Measurements from ENCODE around the gene RACK1. TPM values are rescaled to one million over a fixed set of nuclear protein-coding genes. Genes with fewer than 3 reads are reported as not detected.
A peak's percentile ranks its signal among the peaks of the same experiment; 100 is the strongest.

Gene RACK1
- total RNA-seq, 1 donor from 2014 or later: 2,123 TPM

DNA sequence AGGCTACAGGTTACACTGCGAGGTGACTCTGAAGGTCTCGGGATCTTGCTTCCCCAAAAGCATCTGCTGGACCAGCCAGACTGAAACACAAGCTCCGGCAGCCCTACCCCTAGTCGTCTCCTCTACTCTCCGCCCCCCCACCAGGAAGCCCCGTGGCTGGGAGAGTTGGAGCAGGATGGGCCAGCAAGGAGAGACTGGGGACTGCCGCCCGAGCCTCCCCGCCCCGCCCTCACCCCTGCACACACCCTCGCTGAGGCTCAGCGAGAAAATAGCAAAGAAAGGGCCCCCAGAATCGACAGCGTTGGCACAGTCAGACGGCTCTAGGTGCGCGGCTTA, 40.0 kb downstream of the RACK1 start:
- H3K36me3 Mint-ChIP-seq (ENCODE audit: low read depth): peaks cover 2% of the 10 kb centered on the region
- peak overlapping the region; percentile 81 for H3K4me3 Mint-ChIP-seq (ENCODE audit: low read depth)
- H3K27me3 Mint-ChIP-seq (ENCODE audit: low read depth): peaks cover 32% of the 10 kb centered on the region
- intact Hi-C loops (cut with micrococcal nuclease): no loop called here
- H3K27ac Mint-ChIP-seq: peak overlapping the region; percentile 43
- no peaks in the 10 kb centered on the region for H3K9me3 Mint-ChIP-seq
- peaks cover 28% of the 10 kb centered on the region for H3K4me1 Mint-ChIP-seq (ENCODE audit: low read depth)
- no peak for DNase-seq (ENCODE audit: low spot score)

DNA sequence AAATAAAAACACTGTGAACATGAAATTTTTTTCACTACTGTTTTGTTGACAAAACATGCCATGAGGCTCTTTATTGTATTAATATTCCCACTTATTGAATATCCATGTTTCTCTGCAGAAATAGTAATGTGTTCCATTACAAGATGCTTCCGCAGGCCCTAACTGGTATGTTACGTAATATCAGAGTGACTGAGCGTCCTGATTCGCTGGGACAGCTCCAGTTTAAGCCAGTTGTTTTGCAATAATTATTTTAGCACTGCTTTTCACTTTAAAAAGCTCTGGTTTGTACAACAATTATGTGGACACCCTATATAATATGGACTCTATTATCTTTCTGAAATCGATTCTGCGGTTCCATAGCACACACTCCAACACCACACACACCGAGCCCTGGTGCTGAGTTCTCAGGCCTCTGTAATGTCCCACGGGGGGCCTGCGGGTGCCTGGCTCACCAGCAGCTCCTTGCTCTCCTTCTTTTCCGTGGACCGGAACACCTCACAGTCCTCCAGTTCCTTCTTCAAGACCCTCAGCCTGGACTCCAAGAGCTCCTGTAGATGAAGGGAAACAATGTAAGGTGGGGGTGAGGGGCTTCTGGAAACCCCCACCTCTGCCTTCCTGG, 40.5 kb downstream of the RACK1 start:
- intact Hi-C loops (cut with micrococcal nuclease): no loop called here
- H3K4me1 Mint-ChIP-seq (ENCODE audit: low read depth): peaks cover 26% of the 10 kb centered on the region
- no peak overlapping the region for H3K27ac Mint-ChIP-seq
- H3K36me3 Mint-ChIP-seq (ENCODE audit: low read depth): peaks cover 2% of the 10 kb centered on the region
- H3K9me3 Mint-ChIP-seq: no peaks in the 10 kb centered on the region
- H3K27me3 Mint-ChIP-seq (ENCODE audit: low read depth): peaks cover 32% of the 10 kb centered on the region
- DNase-seq (ENCODE audit: low spot score): no peak
- peak overlapping the region; percentile 81 for H3K4me3 Mint-ChIP-seq (ENCODE audit: low read depth)

DNA sequence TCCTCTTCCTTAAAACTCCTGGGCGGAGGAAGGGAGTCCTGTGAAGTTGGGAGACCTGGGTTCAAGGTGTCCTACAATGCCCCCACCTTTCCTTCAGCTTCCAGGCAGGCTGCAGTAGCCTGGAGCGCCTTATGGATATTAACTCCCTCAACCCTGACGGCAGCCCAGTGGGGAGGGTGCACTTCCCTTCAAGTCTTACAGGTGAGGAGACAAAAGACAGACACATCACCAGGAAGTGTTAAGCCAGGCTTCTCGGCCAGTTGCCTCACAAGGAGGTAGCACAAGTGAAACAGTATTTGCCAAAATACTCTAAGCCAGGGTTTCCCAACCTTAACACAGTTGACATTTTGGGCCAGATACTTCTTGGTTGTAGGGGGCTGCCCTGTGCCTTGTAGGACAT, 42.9 kb downstream of the RACK1 start:
- H3K27ac Mint-ChIP-seq: no peak overlapping the region
- intact Hi-C loops (cut with micrococcal nuclease): no loop called here
- peaks cover 21% of the 10 kb centered on the region for H3K27me3 Mint-ChIP-seq (ENCODE audit: low read depth)
- no peaks in the 10 kb centered on the region for H3K9me3 Mint-ChIP-seq
- H3K4me1 Mint-ChIP-seq (ENCODE audit: low read depth): peaks cover 8% of the 10 kb centered on the region
- H3K4me3 Mint-ChIP-seq (ENCODE audit: low read depth): no peak overlapping the region
- H3K36me3 Mint-ChIP-seq (ENCODE audit: low read depth): no peaks in the 10 kb centered on the region
- no peak for DNase-seq (ENCODE audit: low spot score)

DNA sequence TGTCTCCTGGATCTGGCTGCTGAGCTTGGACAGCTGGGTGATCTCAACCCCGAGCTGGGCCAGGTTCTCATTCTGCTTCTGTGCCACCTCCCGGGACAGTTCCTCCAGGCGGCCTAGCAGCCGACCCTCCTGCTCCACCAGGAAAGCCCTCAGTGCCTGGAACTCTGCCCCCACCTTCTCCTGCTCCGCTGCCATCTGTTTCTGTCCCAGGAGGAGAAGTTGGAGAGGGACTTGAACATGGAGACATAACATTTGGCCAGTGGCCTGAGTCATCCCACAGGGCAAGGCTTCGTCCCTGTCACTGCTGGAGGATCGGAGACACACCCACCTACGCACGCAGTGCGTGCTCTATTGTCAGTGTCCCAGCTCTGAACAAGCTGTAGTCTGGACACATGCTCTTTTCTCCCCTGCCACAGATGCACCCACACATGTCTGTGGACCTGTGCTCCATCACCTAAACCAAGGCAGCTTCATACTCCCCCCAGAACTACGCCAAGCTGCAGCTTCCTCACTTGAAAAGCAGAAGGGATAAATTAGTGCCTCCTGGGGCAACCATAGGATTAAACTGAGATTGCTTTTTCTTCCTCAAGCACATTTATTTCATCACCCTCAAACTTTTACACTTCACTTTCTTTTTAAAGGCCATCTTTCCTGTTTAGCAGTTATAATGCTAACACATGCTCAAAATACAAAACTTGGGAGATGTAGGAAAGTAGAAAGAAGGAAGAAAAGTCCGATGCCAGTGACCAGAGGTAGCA, 43.6 kb downstream of the RACK1 start:
- DNase-seq (ENCODE audit: low spot score): no peak
- Mint-ChIP-seq H3K27me3 (ENCODE audit: low read depth) (peaks cover 17% of the 10 kb centered on the region), H3K27ac (no peak overlapping the region), H3K9me3 (no peaks in the 10 kb centered on the region), H3K4me1 (ENCODE audit: low read depth) (peaks cover 4% of the 10 kb centered on the region), H3K36me3 (ENCODE audit: low read depth) (no peaks in the 10 kb centered on the region), H3K4me3 (ENCODE audit: low read depth) (no peak overlapping the region)
- intact Hi-C loops (cut with micrococcal nuclease): no loop called here

DNA sequence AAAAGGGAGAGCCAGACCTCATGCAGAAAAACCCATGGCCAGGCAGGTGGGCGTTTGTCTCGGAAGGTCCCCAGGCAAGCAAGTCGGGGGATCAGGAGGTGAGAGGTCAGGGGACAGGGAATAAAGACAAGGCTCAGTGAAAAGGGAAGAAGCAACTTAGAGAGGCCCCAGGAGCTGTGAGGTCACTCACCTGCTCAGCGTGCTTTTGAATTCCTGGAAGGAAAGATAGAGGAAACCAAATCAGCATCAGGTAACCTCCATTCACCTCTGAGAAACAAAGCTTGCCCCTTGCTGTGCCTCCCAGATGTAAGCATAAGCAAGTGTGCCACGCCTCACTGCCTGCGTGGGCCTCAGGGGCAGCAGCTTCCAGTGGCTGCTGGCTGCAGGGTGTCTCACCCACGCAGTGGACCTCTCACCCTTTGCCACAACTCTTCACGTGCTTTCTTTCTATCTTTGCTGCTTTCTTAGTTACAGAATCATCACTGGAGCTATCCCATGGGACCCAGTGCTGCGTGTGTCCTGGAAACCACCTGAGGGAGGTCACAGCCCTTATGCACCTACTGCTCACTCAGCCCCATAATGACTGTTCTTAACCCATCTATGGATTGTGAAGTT, 44.7 kb downstream of the RACK1 start:
- no peak overlapping the region for H3K4me3 Mint-ChIP-seq (ENCODE audit: low read depth)
- no peak for DNase-seq (ENCODE audit: low spot score)
- H3K4me1 Mint-ChIP-seq (ENCODE audit: low read depth): peaks cover 1% of the 10 kb centered on the region
- H3K27ac Mint-ChIP-seq: no peak overlapping the region
- H3K9me3 Mint-ChIP-seq: no peaks in the 10 kb centered on the region
- peaks cover 15% of the 10 kb centered on the region for H3K27me3 Mint-ChIP-seq (ENCODE audit: low read depth)
- intact Hi-C loops (cut with micrococcal nuclease): no loop called here
- H3K36me3 Mint-ChIP-seq (ENCODE audit: low read depth): no peaks in the 10 kb centered on the region

DNA sequence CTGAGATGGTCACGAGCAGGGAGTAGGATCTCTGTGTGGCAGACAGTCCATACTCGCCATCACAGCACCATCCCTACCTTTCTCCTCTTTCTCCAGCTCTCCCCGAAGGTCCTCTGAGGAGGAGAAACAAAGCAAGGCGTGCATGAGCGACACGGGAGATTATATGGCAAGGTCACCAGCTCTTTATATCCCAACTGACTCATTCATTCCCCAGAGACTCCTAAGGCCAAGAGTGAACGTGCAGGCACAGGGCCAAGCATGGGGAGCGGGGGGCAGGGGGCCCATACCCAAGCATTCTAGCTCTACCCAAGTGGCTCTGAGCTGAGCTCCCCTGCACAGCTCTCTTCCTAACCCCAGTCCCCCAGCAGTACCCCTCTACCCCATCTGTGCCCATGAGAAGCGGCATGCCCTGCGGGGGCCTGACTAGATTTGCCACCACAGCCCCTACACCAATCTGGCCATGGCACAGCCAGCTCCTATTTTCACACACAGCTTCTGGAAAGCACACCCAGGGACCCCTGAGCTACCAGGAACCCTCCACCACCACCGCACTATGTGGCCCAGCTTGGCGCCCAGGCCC, 45.5 kb downstream of the RACK1 start:
- Mint-ChIP-seq H3K4me1 (ENCODE audit: low read depth) (peaks cover 2% of the 10 kb centered on the region), H3K36me3 (ENCODE audit: low read depth) (no peaks in the 10 kb centered on the region), H3K27me3 (ENCODE audit: low read depth) (peaks cover 7% of the 10 kb centered on the region), H3K27ac (no peak overlapping the region), H3K9me3 (no peaks in the 10 kb centered on the region), H3K4me3 (ENCODE audit: low read depth) (no peak overlapping the region)
- no peak for DNase-seq (ENCODE audit: low spot score)
- intact Hi-C loops (cut with micrococcal nuclease): no loop called here

DNA sequence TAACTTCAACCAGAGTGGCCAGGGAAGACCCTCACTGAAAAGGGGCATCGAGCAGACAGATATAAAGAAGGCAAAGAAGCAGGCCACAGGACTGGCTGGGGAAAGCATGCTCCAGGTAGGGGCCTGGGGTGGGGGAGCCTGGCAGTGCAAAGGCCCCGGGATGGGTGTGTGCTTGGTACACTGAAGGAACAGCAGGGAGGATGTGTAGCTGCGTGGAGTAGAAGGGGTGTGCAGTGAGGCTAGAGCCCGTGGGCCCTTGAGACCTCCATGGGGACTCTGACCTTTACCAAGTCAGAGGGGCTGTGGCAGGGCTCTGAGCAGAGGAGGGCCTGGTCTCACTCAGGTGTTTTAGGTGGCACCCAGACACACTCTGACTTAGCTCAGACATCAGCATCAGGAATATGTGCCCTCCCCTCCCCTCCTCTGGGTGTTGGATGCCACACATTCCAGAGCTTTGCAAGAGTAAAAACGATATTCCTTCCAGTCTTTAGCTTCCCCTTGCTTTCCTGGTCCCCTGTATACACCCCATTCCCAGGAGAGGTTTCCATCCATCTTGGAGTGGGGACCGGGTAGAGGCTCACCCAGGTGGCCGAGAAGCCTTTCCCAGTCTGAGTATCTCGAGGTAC, 46.3 kb downstream of the RACK1 start:
- no peak for DNase-seq (ENCODE audit: low spot score)
- Mint-ChIP-seq H3K36me3 (ENCODE audit: low read depth) (no peaks in the 10 kb centered on the region), H3K4me1 (ENCODE audit: low read depth) (peaks cover 7% of the 10 kb centered on the region), H3K4me3 (ENCODE audit: low read depth) (no peak overlapping the region), H3K9me3 (no peaks in the 10 kb centered on the region), H3K27ac (no peak overlapping the region), H3K27me3 (ENCODE audit: low read depth) (peaks cover 7% of the 10 kb centered on the region)
- intact Hi-C loops (cut with micrococcal nuclease): no loop called here

DNA sequence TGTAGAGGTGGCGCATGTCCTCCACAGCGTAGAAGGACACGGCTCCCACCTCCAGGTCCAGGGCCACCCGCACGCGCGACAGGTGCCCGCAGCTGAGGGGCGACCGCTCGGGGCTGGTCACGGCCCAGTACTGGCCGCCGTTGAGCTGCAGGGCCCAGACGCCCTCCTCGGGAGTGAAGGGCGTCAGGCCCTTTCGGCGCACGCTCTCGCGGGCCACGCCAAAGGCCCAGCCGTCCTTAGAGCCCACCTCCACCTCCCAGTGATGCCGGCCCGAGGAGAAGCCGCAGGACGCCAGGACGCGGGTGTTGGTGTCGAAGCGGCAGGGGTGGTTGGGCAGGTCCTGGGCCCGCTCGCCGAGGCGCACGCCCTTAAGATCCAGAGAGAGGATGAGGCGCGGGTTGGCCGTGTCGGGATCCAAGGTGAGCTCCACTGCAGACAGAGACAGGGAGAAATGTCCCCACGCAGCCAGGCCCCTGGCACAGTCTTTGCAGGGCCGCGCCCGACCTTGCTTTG, 48.4 kb downstream of the RACK1 start:
- intact Hi-C loops (cut with micrococcal nuclease): no loop called here
- Mint-ChIP-seq H3K4me3 (ENCODE audit: low read depth) (no peak overlapping the region), H3K9me3 (no peaks in the 10 kb centered on the region), H3K27ac (no peak overlapping the region), H3K4me1 (ENCODE audit: low read depth) (peaks cover 7% of the 10 kb centered on the region), H3K36me3 (ENCODE audit: low read depth) (no peaks in the 10 kb centered on the region), H3K27me3 (ENCODE audit: low read depth) (peaks cover 3% of the 10 kb centered on the region)
- no peak for DNase-seq (ENCODE audit: low spot score)

DNA sequence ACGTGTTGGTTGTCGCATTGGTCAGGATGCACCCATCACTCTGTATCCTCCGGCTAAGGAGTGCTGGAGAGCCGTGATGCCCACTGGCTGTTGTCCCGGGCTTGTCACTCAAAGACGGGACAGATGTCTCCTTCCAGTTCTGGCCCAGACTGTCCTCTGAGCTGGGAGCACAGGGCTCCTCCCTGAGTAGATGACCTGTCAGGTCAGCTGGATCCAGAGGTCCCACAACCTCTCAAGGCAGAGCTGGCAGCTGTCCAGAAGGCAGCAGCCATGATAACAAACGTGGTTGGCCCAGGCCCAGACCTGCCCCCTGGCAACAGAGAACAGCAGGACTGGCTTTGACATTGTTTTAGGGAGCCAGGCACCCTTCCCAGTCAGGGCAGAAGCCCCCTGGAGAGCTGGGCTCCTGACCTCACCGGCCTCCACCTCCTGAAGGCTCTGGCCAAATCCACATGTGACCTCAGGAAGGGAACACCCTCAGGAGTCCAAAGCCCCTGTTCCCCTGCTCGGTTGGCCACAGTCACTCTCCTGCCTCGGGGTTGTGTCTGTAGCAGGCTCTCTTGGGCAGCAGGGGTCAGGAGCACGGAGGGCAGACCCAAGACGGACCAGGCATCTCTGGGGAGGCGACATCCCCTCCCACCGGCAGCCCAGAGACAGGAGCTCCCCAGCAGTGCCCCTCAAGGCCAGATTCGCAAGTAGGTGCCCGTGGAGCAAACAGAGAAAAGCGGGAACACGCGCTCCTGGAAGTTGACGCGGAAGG, 49.0 kb downstream of the RACK1 start:
- Mint-ChIP-seq H3K4me3 (ENCODE audit: low read depth) (no peak overlapping the region), H3K9me3 (no peaks in the 10 kb centered on the region), H3K4me1 (ENCODE audit: low read depth) (peaks cover 7% of the 10 kb centered on the region), H3K27ac (no peak overlapping the region), H3K36me3 (ENCODE audit: low read depth) (no peaks in the 10 kb centered on the region), H3K27me3 (ENCODE audit: low read depth) (no peaks in the 10 kb centered on the region)
- no peak for DNase-seq (ENCODE audit: low spot score)
- intact Hi-C loops (cut with micrococcal nuclease): no loop called here

DNA sequence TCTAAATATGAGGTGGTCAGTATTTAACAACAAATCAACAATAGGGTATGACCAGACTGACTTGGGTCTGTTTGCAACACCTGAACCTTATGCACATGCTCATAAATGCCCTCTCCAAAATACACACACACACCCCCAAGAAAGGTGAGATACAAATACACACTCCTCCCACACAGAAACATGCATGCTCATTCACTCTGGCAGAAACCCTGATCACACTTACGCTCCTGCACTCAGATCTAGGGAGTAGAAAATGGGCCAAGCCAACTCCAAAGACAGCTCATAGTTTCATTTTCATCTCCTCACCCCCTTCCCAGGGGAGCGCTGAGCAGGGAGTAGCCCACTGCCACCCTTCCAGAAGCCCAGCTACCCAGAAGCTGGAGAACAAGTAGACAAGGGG, 50.0 kb downstream of the RACK1 start:
- no peak for DNase-seq (ENCODE audit: low spot score)
- no peaks in the 10 kb centered on the region for H3K36me3 Mint-ChIP-seq (ENCODE audit: low read depth)
- H3K27ac Mint-ChIP-seq: no peak overlapping the region
- H3K9me3 Mint-ChIP-seq: no peaks in the 10 kb centered on the region
- H3K4me1 Mint-ChIP-seq (ENCODE audit: low read depth): peaks cover 8% of the 10 kb centered on the region
- no peaks in the 10 kb centered on the region for H3K27me3 Mint-ChIP-seq (ENCODE audit: low read depth)
- H3K4me3 Mint-ChIP-seq (ENCODE audit: low read depth): no peak overlapping the region
- intact Hi-C loops (cut with micrococcal nuclease): no loop called here

DNA sequence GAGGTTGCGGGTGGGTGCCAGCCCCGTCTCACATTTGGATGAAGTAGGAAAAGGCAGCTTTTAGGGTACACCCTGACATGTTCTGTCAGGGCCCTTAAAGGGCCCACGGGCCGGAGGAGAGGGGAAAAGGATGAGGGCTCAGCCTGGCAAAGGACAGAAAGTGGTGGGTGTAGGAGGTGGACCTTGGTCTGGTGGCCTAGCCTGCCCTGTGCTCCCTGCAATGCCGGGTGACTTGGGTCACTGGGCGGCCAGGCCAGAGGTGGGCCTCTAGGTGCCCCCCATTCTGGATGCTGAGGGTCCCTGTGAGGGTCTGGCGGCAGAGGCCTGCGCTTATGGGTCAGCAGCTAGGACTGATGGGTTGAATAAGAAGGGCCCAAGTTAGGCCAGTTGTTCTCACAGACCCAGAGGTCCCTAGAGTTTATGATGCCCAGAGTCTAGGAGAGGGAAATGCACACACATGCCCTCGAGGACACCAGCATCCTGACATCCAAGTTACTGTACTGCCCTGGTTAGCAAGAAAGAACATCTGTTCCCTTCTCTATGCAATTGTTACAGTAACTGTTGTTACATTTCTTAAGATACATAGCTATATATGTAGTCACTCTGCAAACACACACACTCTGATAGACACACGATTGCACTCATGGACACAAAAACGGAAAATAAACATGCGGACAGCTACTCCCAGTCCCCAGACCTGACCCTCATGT, 51.2 kb downstream of the RACK1 start:
- H3K27me3 Mint-ChIP-seq (ENCODE audit: low read depth): no peaks in the 10 kb centered on the region
- peak overlapping the region; percentile 95 for H3K27ac Mint-ChIP-seq
- H3K36me3 Mint-ChIP-seq (ENCODE audit: low read depth): no peaks in the 10 kb centered on the region
- H3K4me1 Mint-ChIP-seq (ENCODE audit: low read depth): peaks cover 14% of the 10 kb centered on the region
- H3K9me3 Mint-ChIP-seq: no peaks in the 10 kb centered on the region
- intact Hi-C loops (cut with micrococcal nuclease): loop anchor here (1.0 kb wide), 1 partner anchor 52 kb away; no protein-coding TSS in a partner anchor
- H3K4me3 Mint-ChIP-seq (ENCODE audit: low read depth): peak overlapping the region; percentile 94
- no peak for DNase-seq (ENCODE audit: low spot score)

Data from activated T-helper 2 cell treated with anti-CD3 and anti-CD28 coated beads, Interferon-gamma antibody, Interleukin-2, Interleukin-4, amounts not matched to agents 10 μg/mL and 5 μg/mL and 100 μg/mL, durations not matched to agents 14 hours and 24 hours and 36 hours (primary cell).